Prostate gland (tissue), 2 donors: ENCODE results near the gene SPAST.

Experiments
- CTCF ChIP-seq, 4 experiments: fragments of 200-600 bp in 2 of 4; fragments of 450-650 bp in 2 of 4; sonication (generic) in 2 of 4; IDR thresholded peaks; 1 replicate in 3 of 4; 2 replicates in 1 of 4; pipeline ENCODE4 v1.5.1; 2016 to 2019; ENCODE audit warnings: antibody characterized with exemption in 4 of 4, mild to moderate bottlenecking in 2 of 4, moderate library complexity in 2 of 4
- POLR2A ChIP-seq: fragments of 450-650 bp; IDR thresholded peaks from one replicate; pipeline ENCODE4 v1.6.1; 2016; ENCODE audit warnings: antibody characterized with exemption, mild to moderate bottlenecking
- POLR2AphosphoS5 ChIP-seq: sonication (generic); formaldehyde crosslinking; IDR thresholded peaks from one replicate; pipeline ENCODE4 v1.6.1; 2017; ENCODE audit warnings: antibody characterized with exemption

GRCh38 chr2:32061973-32062861, 1.1 kb upstream of the SPAST start:
- no peak for TF ChIP-seq CTCF (IDR thresholded peaks at IDR 0.05)
- TF ChIP-seq POLR2AphosphoS5: no peak
- TF ChIP-seq POLR2A: no peak
